ENCODE data around the gene TSKS. TPM values are rescaled to one million over a fixed set of nuclear protein-coding genes. Genes with fewer than 3 reads are reported as not detected.

Gene TSKS
- total RNA-seq: under 1 TPM; 0.32 to 0.45 TPM

- no peaks in the 10 kb centered on the region for H3K36me3 Mint-ChIP-seq (ENCODE audit: low read depth)
- H3K27me3 Mint-ChIP-seq: no peaks in the 10 kb centered on the region
- peaks cover 9% of the 10 kb centered on the region for H3K4me1 Mint-ChIP-seq
- H3K4me3 Mint-ChIP-seq: no peak within 1 kb of the TSS
- H3K27ac Mint-ChIP-seq: peak within 1 kb of the TSS; percentile 59
- no peak for ATAC-seq (replicated peaks)
- no peaks in the 10 kb centered on the region for H3K9me3 Mint-ChIP-seq
Observed at GRCh38 chr19:49763230-49763629, at the start of gene TSKS. TSS of gene TSKS (minus strand) at chr19:49763306. CDS start at chr19:49763247, 59 bp downstream.

DNA sequence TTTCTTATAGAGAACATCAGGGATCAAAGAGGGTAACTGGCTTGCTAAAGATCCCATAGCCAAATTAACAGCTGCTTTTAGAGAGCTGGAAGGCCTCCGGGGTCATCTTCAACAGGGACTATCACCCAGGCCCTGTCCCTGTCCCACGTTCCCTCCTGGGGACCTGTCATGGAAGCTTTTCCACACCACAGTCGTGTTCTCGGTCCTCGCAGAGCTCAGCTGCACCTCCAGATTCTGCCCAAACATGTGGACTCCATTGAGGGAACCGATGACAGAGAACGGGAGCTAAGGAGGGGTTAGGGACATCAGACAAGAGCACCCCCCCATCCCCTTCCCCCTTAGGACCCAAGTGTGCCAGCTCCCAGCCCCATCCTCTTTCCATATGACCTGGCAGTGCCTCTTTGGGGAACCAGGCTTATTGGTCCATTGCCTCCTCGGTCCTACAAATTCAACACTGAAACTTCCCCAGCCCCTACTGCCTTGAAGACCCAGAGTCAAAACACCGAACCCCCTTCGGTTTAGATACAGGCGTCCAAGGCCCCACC is 49.4 kb upstream of the TSKS start:
- Mint-ChIP-seq H3K9me3 (no peaks in the 10 kb centered on the region), H3K4me1 (peaks cover 11% of the 10 kb centered on the region), H3K27me3 (no peaks in the 10 kb centered on the region), H3K27ac (peak overlapping the region; percentile 99), H3K4me3 (peak overlapping the region; percentile 95), H3K36me3 (ENCODE audit: low read depth) (no peaks in the 10 kb centered on the region)
- no peak for ATAC-seq (replicated peaks)

- H3K27me3 Mint-ChIP-seq: no peaks in the 10 kb centered on the region
- no peaks in the 10 kb centered on the region for H3K9me3 Mint-ChIP-seq
- H3K4me3 Mint-ChIP-seq: peak overlapping the region; percentile 95
- H3K27ac Mint-ChIP-seq: no peak overlapping the region
- no peak for ATAC-seq (replicated peaks)
- peaks cover 14% of the 10 kb centered on the region for H3K4me1 Mint-ChIP-seq
- peaks cover 3% of the 10 kb centered on the region for H3K36me3 Mint-ChIP-seq (ENCODE audit: low read depth)
Observed at GRCh38 chr19:49811328-49811727, 48.2 kb upstream of the TSKS start.

DNA sequence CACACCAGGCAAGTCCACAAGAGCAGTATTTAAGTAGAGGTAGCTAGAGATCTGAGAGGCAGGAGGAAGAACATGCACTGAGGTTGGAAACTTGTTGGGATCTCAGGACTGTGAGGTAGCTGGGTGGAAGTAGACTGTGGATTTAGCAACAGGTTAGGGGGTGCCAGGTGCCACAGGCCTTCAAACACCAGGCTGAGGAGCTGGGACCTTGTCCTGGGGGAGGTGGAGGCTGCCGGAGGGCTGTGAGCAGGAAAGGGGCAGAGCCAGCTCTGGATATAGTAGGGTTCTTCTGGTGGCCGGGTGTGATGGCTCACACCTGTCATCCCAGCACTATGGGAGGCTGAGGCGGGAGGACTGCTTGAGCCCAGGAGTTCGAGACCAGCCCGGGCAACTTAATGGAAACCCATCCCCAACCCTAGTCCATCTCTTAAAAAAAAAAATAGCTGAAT is 46.9 kb upstream of the TSKS start:
- Mint-ChIP-seq H3K4me3 (peak overlapping the region; percentile 86), H3K36me3 (ENCODE audit: low read depth) (peaks cover 7% of the 10 kb centered on the region), H3K27me3 (no peaks in the 10 kb centered on the region), H3K4me1 (peaks cover 17% of the 10 kb centered on the region), H3K27ac (peak overlapping the region; percentile 92), H3K9me3 (no peaks in the 10 kb centered on the region)
- no peak for ATAC-seq (replicated peaks)

DNA sequence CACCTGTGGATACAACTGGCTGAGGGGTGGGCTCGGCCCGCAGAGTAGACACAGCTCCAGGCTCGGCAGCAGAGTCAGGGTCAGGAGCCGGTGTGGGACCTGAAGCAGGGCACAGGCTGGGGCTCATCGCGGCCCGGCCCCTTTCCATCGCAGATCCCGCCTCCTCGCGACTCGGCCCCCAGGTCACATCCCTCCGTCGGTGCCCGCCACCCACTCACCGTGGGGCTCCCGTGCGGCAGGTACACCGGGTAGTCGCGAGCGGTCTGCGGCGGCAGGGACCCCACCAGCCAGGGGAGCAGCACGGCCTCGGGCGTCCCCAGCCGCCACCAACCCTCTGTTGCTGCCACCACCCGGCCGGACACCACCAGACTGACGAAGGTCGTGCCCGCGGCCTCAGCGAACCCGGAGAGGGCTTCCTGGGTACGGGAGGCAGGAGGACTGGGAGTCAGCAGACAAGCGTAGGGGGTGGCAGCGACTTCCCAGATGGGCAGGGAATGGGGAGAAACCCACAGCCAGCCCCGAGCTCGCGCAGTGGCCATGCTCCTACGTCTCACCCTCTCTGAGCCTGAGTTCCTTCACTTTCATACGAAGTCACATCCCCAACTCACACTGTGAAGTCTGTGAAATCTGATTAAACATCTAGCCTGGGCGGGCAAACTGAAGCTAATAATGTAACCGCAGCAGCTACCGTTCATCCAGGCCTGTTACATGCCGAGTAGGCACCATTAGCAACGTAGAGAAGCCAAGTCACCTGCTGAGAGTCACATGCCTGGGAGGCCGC is 46.2 kb upstream of the TSKS start:
- Mint-ChIP-seq H3K4me1 (peaks cover 17% of the 10 kb centered on the region), H3K27ac (peak overlapping the region; percentile 92), H3K9me3 (no peaks in the 10 kb centered on the region), H3K36me3 (ENCODE audit: low read depth) (peaks cover 11% of the 10 kb centered on the region), H3K4me3 (peak overlapping the region; percentile 86), H3K27me3 (no peaks in the 10 kb centered on the region)
- ATAC-seq (replicated peaks): peak; percentile 36

DNA sequence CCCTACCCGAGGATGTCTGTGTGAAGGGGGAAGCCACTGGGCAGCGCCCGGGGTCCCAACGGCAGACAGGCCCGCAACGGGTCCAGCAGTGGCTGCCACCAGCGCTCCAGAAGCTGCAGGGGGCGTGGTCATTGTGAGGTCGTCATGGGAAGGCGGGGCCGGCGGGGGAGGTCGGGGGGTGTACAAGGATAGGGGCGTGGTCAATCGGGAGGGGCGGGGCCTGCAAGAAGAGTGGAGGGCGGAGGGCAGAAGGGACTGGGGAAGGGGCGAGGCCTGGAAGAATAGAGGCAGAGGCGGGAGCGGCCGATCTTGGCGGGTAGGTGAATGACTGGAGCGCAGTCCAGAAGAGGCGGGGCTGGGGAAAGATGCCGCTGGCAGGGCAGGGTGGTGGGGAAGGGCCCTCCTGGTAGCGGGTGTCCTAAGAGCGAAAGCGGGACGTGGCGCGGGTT is 45.6 kb upstream of the TSKS start:
- H3K9me3 Mint-ChIP-seq: no peaks in the 10 kb centered on the region
- H3K36me3 Mint-ChIP-seq (ENCODE audit: low read depth): peaks cover 17% of the 10 kb centered on the region
- H3K4me3 Mint-ChIP-seq: peak overlapping the region; percentile 86
- peak overlapping the region; percentile 92 for H3K27ac Mint-ChIP-seq
- peaks cover 17% of the 10 kb centered on the region for H3K4me1 Mint-ChIP-seq
- no peaks in the 10 kb centered on the region for H3K27me3 Mint-ChIP-seq
- ATAC-seq (replicated peaks): peak; percentile 50

- peaks cover 23% of the 10 kb centered on the region for H3K36me3 Mint-ChIP-seq (ENCODE audit: low read depth)
- H3K27ac Mint-ChIP-seq: peak overlapping the region; percentile 92
- peaks cover 17% of the 10 kb centered on the region for H3K4me1 Mint-ChIP-seq
- no peaks in the 10 kb centered on the region for H3K27me3 Mint-ChIP-seq
- H3K9me3 Mint-ChIP-seq: no peaks in the 10 kb centered on the region
- peak overlapping the region; percentile 86 for H3K4me3 Mint-ChIP-seq
- no peak for ATAC-seq (replicated peaks)
Observed at GRCh38 chr19:49807904-49808675, 45.0 kb upstream of the TSKS start.

DNA sequence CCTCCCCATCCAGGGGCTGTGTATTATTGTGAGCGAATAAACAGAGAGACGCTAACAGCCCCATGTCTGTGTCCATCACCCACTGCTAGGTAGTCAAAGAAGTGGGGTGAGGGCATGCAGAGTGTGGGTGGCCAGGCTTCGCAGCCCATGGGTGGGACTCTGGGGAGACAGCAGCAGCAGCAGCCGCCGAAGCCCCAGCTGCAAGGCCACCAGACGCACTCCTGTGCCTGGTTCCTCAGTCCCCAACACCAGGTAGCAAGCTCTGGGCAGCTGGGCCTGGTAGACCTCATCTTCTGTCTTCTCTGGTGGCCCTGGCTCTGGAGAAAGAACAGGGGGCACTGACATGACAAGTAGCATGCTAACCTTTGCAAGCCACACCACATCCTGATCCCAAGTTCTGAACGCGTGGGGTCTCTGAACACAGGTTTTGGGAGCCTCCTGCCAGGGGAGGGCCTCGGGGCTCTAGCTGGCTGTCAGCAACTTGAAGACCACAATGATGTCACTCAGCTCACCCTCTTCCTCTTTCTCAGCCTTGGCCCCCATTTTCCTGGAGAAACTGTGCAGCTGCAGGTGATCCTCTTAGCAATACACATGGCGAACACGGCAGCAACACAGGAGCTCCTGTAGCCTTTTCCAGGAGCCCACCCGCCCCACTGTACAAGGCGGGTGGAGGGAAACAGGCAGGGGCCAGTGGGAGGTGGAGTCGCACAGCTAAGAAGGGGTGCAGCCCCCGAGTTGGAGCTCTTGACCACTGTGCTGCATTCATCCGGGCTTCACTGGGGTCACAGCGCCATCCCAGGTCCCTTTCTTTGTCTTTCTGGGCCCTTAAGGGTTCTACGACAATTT is 44.2 kb upstream of the TSKS start:
- H3K27ac Mint-ChIP-seq: no peak overlapping the region

DNA sequence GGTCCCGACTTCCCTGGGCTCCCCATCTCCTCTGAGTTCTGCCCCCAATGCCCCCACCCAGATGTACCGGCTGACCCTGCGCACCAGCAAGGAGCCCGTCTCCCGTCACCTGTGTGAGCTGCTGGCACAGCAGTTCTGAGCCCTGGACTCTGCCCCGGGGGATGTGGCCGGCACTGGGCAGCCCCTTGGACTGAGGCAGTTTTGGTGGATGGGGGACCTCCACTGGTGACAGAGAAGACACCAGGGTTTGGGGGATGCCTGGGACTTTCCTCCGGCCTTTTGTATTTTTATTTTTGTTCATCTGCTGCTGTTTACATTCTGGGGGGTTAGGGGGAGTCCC is 43.5 kb upstream of the TSKS start:
- no peaks in the 10 kb centered on the region for H3K27me3 Mint-ChIP-seq
- H3K4me3 Mint-ChIP-seq: no peak overlapping the region
- peaks cover 27% of the 10 kb centered on the region for H3K36me3 Mint-ChIP-seq (ENCODE audit: low read depth)
- H3K4me1 Mint-ChIP-seq: peaks cover 17% of the 10 kb centered on the region
- no peaks in the 10 kb centered on the region for H3K9me3 Mint-ChIP-seq
- no peak for ATAC-seq (replicated peaks)
- peak overlapping the region; percentile 8 for H3K27ac Mint-ChIP-seq

More for the DNA sequence above, 44.2 kb upstream of the TSKS start:
- H3K36me3 Mint-ChIP-seq (ENCODE audit: low read depth): peaks cover 27% of the 10 kb centered on the region
- H3K4me3 Mint-ChIP-seq: no peak overlapping the region
- peaks cover 17% of the 10 kb centered on the region for H3K4me1 Mint-ChIP-seq
- H3K9me3 Mint-ChIP-seq: no peaks in the 10 kb centered on the region
- H3K27me3 Mint-ChIP-seq: no peaks in the 10 kb centered on the region
- ATAC-seq (replicated peaks): no peak

DNA sequence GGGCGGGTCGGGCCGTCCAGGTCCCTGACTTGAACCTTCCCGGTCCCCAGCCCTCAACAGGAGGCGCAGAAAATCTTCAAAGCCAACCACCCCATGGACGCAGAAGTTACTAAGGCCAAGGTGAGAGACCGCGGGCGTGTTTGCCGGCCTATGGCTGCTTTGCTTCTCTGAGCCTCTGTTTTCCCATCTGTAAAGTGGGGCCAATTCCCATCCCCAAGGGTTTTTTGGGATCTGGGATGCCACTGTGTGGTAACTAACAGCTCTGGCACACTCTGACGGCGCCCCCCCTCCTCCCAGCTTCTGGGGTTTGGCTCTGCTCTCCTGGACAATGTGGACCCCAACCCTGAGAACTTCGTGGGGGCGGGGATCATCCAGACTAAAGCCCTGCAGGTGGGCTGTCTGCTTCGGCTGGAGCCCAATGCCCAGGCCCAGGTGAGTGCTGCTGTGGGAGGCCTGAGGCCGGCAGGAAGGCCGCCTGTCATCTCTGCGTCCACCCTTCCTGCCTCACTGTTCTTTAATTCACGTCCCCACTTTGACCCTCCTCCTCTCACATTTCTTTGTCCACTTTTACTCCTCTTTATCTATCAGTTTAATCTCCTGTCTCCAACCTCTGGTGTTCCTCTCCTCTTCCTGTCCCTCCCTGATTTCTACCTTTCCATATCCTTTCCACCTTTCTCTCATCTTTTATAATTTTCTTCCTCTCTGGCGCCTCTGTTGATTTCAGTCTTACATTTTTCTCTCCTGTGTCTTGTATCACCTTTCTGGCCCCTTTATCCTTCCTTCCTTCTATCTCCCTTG is 42.9 kb upstream of the TSKS start:
- peaks cover 32% of the 10 kb centered on the region for H3K36me3 Mint-ChIP-seq (ENCODE audit: low read depth)
- H3K4me3 Mint-ChIP-seq: no peak overlapping the region
- peak overlapping the region; percentile 8 for H3K27ac Mint-ChIP-seq
- ATAC-seq (replicated peaks): no peak
- H3K4me1 Mint-ChIP-seq: peaks cover 17% of the 10 kb centered on the region
- H3K9me3 Mint-ChIP-seq: no peaks in the 10 kb centered on the region
- no peaks in the 10 kb centered on the region for H3K27me3 Mint-ChIP-seq

- peaks cover 51% of the 10 kb centered on the region for H3K36me3 Mint-ChIP-seq (ENCODE audit: low read depth)
- H3K4me1 Mint-ChIP-seq: peaks cover 6% of the 10 kb centered on the region
- H3K27ac Mint-ChIP-seq: peak overlapping the region; percentile 43
- no peak overlapping the region for H3K4me3 Mint-ChIP-seq
- no peaks in the 10 kb centered on the region for H3K27me3 Mint-ChIP-seq
- ATAC-seq (replicated peaks): no peak
- H3K9me3 Mint-ChIP-seq: no peaks in the 10 kb centered on the region
Observed at GRCh38 chr19:49803529-49803856, 40.4 kb upstream of the TSKS start.

DNA sequence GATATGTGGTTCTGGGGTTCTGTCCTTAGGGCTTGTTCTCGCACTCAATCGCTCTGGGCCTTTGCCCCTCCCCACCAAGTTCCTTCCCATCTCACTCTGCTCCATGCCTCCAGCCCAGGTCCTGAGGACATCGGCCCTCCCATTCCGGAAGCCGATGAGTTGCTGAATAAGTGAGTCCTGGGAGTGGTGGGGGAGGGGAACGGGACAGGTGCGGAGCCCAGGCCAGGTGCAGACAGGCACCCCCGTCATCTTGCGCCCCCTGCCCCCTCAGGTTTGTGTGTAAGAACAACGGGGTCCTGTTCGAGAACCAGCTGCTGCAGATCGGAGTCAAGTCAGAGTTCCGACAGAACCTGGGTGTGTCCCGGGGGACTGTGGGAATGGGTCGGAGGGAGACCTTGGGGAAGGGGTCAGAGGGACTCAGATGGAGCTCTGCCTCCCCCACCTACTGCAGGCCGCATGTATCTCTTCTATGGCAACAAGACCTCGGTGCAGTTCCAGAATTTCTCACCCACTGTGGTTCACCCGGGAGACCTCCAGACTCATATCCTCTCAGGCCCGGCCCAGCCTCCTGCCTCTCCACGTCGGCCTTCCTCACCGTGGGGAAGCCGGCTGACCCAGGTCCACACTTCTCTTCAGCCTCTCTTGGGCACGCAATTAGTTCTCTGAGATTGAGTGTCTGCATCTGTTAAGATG is 39.9 kb upstream of the TSKS start:
- peaks cover 56% of the 10 kb centered on the region for H3K36me3 Mint-ChIP-seq (ENCODE audit: low read depth)
- H3K27ac Mint-ChIP-seq: peak overlapping the region; percentile 43
- H3K9me3 Mint-ChIP-seq: no peaks in the 10 kb centered on the region
- H3K27me3 Mint-ChIP-seq: no peaks in the 10 kb centered on the region
- no peak overlapping the region for H3K4me3 Mint-ChIP-seq
- peaks cover 6% of the 10 kb centered on the region for H3K4me1 Mint-ChIP-seq
- ATAC-seq (replicated peaks): no peak

DNA sequence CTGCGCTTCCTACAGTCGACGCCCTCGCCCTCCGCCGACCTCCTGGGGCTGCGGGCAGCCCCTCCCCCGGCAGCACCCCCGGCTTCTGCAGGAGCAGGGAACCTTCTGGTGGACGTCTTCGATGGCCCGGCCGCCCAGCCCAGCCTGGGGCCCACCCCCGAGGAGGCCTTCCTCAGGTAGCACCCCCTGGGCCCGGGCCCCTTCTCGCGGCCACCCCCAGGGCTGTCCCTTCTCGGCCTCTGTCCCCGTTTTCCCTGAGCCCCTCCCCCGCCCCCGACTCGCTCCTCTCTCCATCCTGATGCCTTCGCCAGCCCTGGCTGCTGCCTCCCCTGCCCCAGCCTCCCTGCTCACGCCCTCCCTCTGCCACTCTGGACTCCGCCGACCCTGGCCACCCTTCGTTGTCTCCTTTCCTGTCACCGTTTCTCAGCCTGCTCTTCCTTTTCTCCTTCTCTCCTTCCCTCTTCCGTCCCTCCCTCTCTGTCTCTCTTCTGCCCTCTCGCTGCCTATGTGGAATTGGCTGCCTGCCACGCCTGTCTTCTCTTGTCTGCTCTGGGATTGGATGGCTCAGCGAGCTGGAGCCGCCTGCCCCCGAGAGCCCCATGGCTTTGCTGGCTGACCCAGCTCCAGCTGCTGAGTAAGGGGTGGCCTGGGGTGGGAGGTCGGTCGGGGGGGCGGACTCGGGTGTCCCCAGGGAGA is 39.0 kb upstream of the TSKS start:
- Mint-ChIP-seq H3K27ac (no peak overlapping the region), H3K27me3 (no peaks in the 10 kb centered on the region), H3K4me1 (peaks cover 6% of the 10 kb centered on the region), H3K36me3 (ENCODE audit: low read depth) (peaks cover 65% of the 10 kb centered on the region), H3K9me3 (no peaks in the 10 kb centered on the region), H3K4me3 (no peak overlapping the region)
- ATAC-seq (replicated peaks): no peak

All from activated T-helper 17 cell treated with anti-CD3 and anti-CD28 coated beads, Interleukin-2, amount 50 U/mL, for 72 hours (primary cell).